H1 (cell line): ENCODE measurements around the gene GIPC1. TPM values are rescaled to one million over a fixed set of nuclear protein-coding genes. Genes with fewer than 3 reads are reported as not detected.

ENCODE experiments used
- ATF2 ChIP-seq: IDR thresholded peaks from 2 replicates; pipeline ENCODE4 v1.6.1; 2012; ENCODE audit warnings: low read length, inconsistent platforms
- BCL11A ChIP-seq, 2 experiments: IDR thresholded peaks; one replicate each; pipeline ENCODE4 v1.6.1; 2011; ENCODE audit warnings: low read depth in 2 of 2, low read length in 2 of 2, mild to moderate bottlenecking in 2 of 2
- CEBPB ChIP-seq: IDR thresholded peaks from 2 replicates; pipeline ENCODE4 v1.6.1; 2012; ENCODE audit warnings: low read depth, low read length
- E2F6 ChIP-seq: IDR thresholded peaks from 2 replicates; pipeline ENCODE4 v1.6.1; 2012; ENCODE audit warnings: inconsistent platforms
- PHF8 ChIP-seq: fragments of 200-600 bp; sonication (generic); conservative IDR thresholded peaks from 2 replicates; pipeline ENCODE4 v1.7.1; 2012; ENCODE audit warnings: low read depth, mild to moderate bottlenecking, inconsistent platforms, low read length, moderate library complexity
- RAD21 ChIP-seq, 2 experiments: IDR thresholded peaks in 1 of 2; conservative IDR thresholded peaks in 1 of 2; 2 replicates each; pipeline ENCODE4 v1.6.1; 2011; ENCODE audit warnings: low read depth in 2 of 2, low read length in 2 of 2, improper control_type of control experiment in 1 of 2, inconsistent platforms in 1 of 2, mild to moderate bottlenecking in 1 of 2, moderate library complexity in 1 of 2
- SUZ12 ChIP-seq: fragments of 200-600 bp; sonication (generic); IDR thresholded peaks from 2 replicates; pipeline ENCODE4 v1.6.1; 2012; ENCODE audit warnings: mild to moderate bottlenecking, inconsistent platforms, low read length, moderate library complexity, mixed read lengths
- TEAD4 ChIP-seq: IDR thresholded peaks from 2 replicates; pipeline ENCODE4 v1.6.1; 2012; ENCODE audit warnings: low read depth, low read length, inconsistent platforms, mixed read lengths
- USF2 ChIP-seq: IDR thresholded peaks from 2 replicates; pipeline ENCODE4 v1.6.1; 2011; ENCODE audit warnings: low read length, improper control_type of control experiment
- polyA plus RNA-seq, 7 experiments: library from polyadenylated mRNA; depleted of rRNA in 3 of 7; stranded (reverse) in 5 of 7; unstranded in 2 of 7; fragments of >200 nt in 5 of 7; fragments of 200-250 nt in 2 of 7; gene quantifications; 1 replicate in 5 of 7; 2 replicates in 1 of 7; 4 replicates in 1 of 7; pipeline versions ENCODE4 v1.2.1 to v1.2.3, GENCODE V29; 2011 to 2013; ENCODE audit warnings: missing spikeins in 2 of 7, mixed read lengths in 2 of 7
- total RNA-seq: library from RNA; stranded (reverse); fragmentation: NEBNext Ultra II Directional; extraction: Animal tissue kit (Norgen Biotek cat#: 25700); gene quantifications from 2 replicates; pipeline ENCODE4 v1.2.1, GENCODE V29; 2021

The GIPC1 gene
- total and polyA plus RNA-seq, 2 of the 8 experiments (the other 6 are each of a cell fraction or from before 2014, with no cell fraction given) = 65.6 to 72.0 TPM

GRCh38 chr19:14496029-14496833, at the start of gene GIPC1 (continued):
- TF ChIP-seq USF2 (peak; percentile 93), E2F6 (peak; percentile 46; the same call in 1 of the 2 replicates), BCL11A (IDR thresholded peaks at IDR 0.05; ENCODE audit: low read depth in 2 of 2, low read length in 2 of 2) (no peak), TEAD4 (peak; percentile 84), PHF8 (no peak), RAD21 (IDR thresholded peaks at IDR 0.05 in 1 of 2, conservative IDR thresholded peaks at IDR 0.05 in 1 of 2; ENCODE audit: low read depth in 2 of 2, low read length in 2 of 2) (no peak), CEBPB (no peak), ATF2 (no peak), SUZ12 (no peak)
